ENCODE measurements around the gene ZNF652. TPM values are rescaled to one million over a fixed set of nuclear protein-coding genes. Genes with fewer than 3 reads are reported as not detected.

The ZNF652 gene
- total and polyA plus RNA-seq, 2 of the 4 experiments (the other 2 are of a cell fraction): 3.6 to 8.8 TPM

DNA sequence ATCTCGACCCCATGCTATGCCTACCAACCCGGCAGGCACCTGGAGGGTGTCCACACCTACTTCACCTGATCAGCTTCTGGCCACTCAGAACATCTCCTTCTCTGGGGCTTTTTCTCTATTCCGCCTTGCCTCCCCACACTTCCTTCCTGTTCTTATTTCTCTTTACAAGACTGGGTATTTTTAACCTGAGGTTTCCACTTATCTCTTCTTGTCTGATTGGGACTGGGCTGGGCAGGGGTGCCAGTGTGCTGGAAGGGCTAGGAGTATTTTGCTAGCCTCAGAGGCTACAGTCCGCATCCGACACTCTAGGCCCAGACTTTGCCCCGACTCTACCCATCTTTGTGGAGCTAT lies 26.2 kb upstream of the ZNF652 start:
- no peak overlapping the region for H3K9ac ChIP-seq (ENCODE audit: low read depth, low read length)
- H3K18ac ChIP-seq (ENCODE audit: low read depth, low read length): no peak overlapping the region
- H2AK5ac ChIP-seq (ENCODE audit: low read depth, low read length): no peak overlapping the region
- H4K5ac ChIP-seq (ENCODE audit: low read depth, low read length): no peak overlapping the region
- no peaks in the 10 kb centered on the region for H3K36me3 ChIP-seq (ENCODE audit: control insufficient read depth, insufficient read depth, low read length)
- peaks cover 4% of the 10 kb centered on the region for H3K9me1 ChIP-seq (ENCODE audit: insufficient read depth, low read length)
- no peak overlapping the region for H4K8ac ChIP-seq (ENCODE audit: low read depth in 2 of 2, low read length in 2 of 2)
- no TSS peak for BruUV-seq (replicated peaks)
- H4K91ac ChIP-seq (ENCODE audit: insufficient read depth, low read depth, low read length): no peak overlapping the region
- dilution Hi-C loops (cut with HindIII; ENCODE audit: low sequenced_read_pairs, unreplicated experiment): no loop called here
- no peak overlapping the region for H2BK120ac ChIP-seq (ENCODE audit: low read depth, low read length)
- ATAC-seq (ENCODE audit: low read depth): no peak
- no peak overlapping the region for H3K4ac ChIP-seq (ENCODE audit: low read depth, low read length)
- no peak overlapping the region for H2BK5ac ChIP-seq (ENCODE audit: low read depth, low read length, poor library complexity, severe bottlenecking)
- H3K27ac ChIP-seq (ENCODE audit: insufficient read depth, low read length): no peak overlapping the region
- H3K27me3 ChIP-seq (ENCODE audit: control insufficient read depth, insufficient read depth, low read length): no peaks in the 10 kb centered on the region
- ChIA-PET POLR2A (ENCODE audit: unreplicated experiment) (no interaction called here), CTCF (no interaction called here)
- H3K4me1 ChIP-seq (ENCODE audit: control insufficient read depth, insufficient read depth, low read length): peaks cover 8% of the 10 kb centered on the region
- no peak overlapping the region for H2AK9ac ChIP-seq (replicated peaks; ENCODE audit: low read depth, low read length, poor library complexity)
- H2BK20ac ChIP-seq (ENCODE audit: low read depth, low read length): no peak overlapping the region
- H4K20me1 ChIP-seq (ENCODE audit: insufficient read depth, low read length): no peaks in the 10 kb centered on the region
- DNase-seq: no peak
- no peak overlapping the region for H3K4me2 ChIP-seq (ENCODE audit: low read depth, low read length)
- H3K79me1 ChIP-seq (ENCODE audit: low read depth in 1 of 2, low read length in 2 of 2): no peaks in the 10 kb centered on the region
- TF ChIP-seq, protein P1, sequence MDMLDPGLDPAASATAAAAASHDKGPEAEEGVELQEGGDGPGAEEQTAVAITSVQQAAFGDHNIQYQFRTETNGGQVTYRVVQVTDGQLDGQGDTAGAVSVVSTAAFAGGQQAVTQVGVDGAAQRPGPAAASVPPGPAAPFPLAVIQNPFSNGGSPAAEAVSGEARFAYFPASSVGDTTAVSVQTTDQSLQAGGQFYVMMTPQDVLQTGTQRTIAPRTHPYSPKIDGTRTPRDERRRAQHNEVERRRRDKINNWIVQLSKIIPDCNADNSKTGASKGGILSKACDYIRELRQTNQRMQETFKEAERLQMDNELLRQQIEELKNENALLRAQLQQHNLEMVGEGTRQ (IDR thresholded peaks at IDR 0.05; ENCODE audit: low read depth, low read length): no peak
- no peak for TF ChIP-seq MAFK (IDR thresholded peaks at IDR 0.05; ENCODE audit: low read depth, low read length)
- no peak for TF ChIP-seq BHLHE40 (IDR thresholded peaks at IDR 0.05; ENCODE audit: low read depth, low read length)
- TF ChIP-seq MAZ (IDR thresholded peaks at IDR 0.05; ENCODE audit: borderline replicate concordance, low read depth, low read length): no peak
- TF ChIP-seq NFE2L2 (IDR thresholded peaks at IDR 0.05; ENCODE audit: low read depth, low read length): no peak
- TF ChIP-seq, protein P2, sequence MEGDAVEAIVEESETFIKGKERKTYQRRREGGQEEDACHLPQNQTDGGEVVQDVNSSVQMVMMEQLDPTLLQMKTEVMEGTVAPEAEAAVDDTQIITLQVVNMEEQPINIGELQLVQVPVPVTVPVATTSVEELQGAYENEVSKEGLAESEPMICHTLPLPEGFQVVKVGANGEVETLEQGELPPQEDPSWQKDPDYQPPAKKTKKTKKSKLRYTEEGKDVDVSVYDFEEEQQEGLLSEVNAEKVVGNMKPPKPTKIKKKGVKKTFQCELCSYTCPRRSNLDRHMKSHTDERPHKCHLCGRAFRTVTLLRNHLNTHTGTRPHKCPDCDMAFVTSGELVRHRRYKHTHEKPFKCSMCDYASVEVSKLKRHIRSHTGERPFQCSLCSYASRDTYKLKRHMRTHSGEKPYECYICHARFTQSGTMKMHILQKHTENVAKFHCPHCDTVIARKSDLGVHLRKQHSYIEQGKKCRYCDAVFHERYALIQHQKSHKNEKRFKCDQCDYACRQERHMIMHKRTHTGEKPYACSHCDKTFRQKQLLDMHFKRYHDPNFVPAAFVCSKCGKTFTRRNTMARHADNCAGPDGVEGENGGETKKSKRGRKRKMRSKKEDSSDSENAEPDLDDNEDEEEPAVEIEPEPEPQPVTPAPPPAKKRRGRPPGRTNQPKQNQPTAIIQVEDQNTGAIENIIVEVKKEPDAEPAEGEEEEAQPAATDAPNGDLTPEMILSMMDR (conservative IDR thresholded peaks at IDR 0.05; ENCODE audit: low read depth, low read length): no peak
- TF ChIP-seq RAD21 (IDR thresholded peaks at IDR 0.05; ENCODE audit: low read length): no peak
- TF ChIP-seq, protein P3, sequence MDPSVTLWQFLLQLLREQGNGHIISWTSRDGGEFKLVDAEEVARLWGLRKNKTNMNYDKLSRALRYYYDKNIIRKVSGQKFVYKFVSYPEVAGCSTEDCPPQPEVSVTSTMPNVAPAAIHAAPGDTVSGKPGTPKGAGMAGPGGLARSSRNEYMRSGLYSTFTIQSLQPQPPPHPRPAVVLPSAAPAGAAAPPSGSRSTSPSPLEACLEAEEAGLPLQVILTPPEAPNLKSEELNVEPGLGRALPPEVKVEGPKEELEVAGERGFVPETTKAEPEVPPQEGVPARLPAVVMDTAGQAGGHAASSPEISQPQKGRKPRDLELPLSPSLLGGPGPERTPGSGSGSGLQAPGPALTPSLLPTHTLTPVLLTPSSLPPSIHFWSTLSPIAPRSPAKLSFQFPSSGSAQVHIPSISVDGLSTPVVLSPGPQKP (IDR thresholded peaks at IDR 0.05; ENCODE audit: borderline replicate concordance, low read depth, low read length): no peak
- TF ChIP-seq POLR2A (IDR thresholded peaks at IDR 0.05; ENCODE audit: low read depth, low read length): no peak
- TF ChIP-seq MXI1 (IDR thresholded peaks at IDR 0.05; ENCODE audit: borderline replicate concordance, low read depth, low read length): no peak
- no peak for TF ChIP-seq RFX5 (IDR thresholded peaks at IDR 0.05; ENCODE audit: low read depth, low read length)
- no peak for TF ChIP-seq CHD1 (IDR thresholded peaks at IDR 0.05; ENCODE audit: low read depth, low read length)
- H2BK15ac ChIP-seq (ENCODE audit: low read depth, low read length): no peak overlapping the region
- H2AFZ ChIP-seq (replicated peaks; ENCODE audit: low read length, poor library complexity): no peak overlapping the region
- H3K23ac ChIP-seq (ENCODE audit: low read depth, low read length): no peak overlapping the region
- no peak overlapping the region for H3K56ac ChIP-seq (ENCODE audit: extremely low read depth, insufficient read depth, low read length)
- H3K4me3 ChIP-seq (ENCODE audit: insufficient read depth, low read depth, low read length): no peak overlapping the region
- intact Hi-C loops (cut with micrococcal nuclease): no loop called here
- no CpG with 5 or more reads among the region's 6 CpGs for WGBS, 2 experiments (ENCODE audit: extremely low coverage in 2 of 2, insufficient read length in 1 of 2)
- H3K9me3 ChIP-seq (ENCODE audit: control insufficient read depth, insufficient read depth, low read length): no peaks in the 10 kb centered on the region
- no peak overlapping the region for H3K14ac ChIP-seq (replicated peaks; ENCODE audit: low read depth, low read length)
- in situ Hi-C loops (cut with MboI; ENCODE audit: low sequenced_read_pairs): no loop called here

Measured in IMR-90 (cell line).